ENCODE measurements around the gene CIBAR2.

GRCh38 chr16:85153046-85153445 lies 40.8 kb upstream of the CIBAR2 start:
- no peak for TF ChIP-seq REST (IDR thresholded peaks at IDR 0.05; ENCODE audit: low read depth, low read length)
- TF ChIP-seq CTCF (IDR thresholded peaks at IDR 0.05 in 2 of 3, conservative IDR thresholded peaks at IDR 0.05 in 1 of 3; ENCODE audit: control insufficient read depth in 2 of 3, extremely low read depth in 1 of 3, insufficient read depth in 1 of 3, low read depth in 3 of 3, low read length in 3 of 3), result no peak
- TF ChIP-seq, protein P1, sequence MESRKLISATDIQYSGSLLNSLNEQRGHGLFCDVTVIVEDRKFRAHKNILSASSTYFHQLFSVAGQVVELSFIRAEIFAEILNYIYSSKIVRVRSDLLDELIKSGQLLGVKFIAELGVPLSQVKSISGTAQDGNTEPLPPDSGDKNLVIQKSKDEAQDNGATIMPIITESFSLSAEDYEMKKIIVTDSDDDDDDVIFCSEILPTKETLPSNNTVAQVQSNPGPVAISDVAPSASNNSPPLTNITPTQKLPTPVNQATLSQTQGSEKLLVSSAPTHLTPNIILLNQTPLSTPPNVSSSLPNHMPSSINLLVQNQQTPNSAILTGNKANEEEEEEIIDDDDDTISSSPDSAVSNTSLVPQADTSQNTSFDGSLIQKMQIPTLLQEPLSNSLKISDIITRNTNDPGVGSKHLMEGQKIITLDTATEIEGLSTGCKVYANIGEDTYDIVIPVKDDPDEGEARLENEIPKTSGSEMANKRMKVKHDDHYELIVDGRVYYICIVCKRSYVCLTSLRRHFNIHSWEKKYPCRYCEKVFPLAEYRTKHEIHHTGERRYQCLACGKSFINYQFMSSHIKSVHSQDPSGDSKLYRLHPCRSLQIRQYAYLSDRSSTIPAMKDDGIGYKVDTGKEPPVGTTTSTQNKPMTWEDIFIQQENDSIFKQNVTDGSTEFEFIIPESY (IDR thresholded peaks at IDR 0.05), result no peak
- TF ChIP-seq, protein P2, sequence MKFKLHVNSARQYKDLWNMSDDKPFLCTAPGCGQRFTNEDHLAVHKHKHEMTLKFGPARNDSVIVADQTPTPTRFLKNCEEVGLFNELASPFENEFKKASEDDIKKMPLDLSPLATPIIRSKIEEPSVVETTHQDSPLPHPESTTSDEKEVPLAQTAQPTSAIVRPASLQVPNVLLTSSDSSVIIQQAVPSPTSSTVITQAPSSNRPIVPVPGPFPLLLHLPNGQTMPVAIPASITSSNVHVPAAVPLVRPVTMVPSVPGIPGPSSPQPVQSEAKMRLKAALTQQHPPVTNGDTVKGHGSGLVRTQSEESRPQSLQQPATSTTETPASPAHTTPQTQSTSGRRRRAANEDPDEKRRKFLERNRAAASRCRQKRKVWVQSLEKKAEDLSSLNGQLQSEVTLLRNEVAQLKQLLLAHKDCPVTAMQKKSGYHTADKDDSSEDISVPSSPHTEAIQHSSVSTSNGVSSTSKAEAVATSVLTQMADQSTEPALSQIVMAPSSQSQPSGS (IDR thresholded peaks at IDR 0.05; ENCODE audit: low read length), result no peak
- TF ChIP-seq EP300 (IDR thresholded peaks at IDR 0.05; ENCODE audit: borderline replicate concordance in 1 of 2, control insufficient read depth in 1 of 2, low read depth in 2 of 2, low read length in 2 of 2), result no peak
- no peak for TF ChIP-seq SP1 (IDR thresholded peaks at IDR 0.05; ENCODE audit: low read depth, low read length)
- TF ChIP-seq RFX5 (IDR thresholded peaks at IDR 0.05; ENCODE audit: low read depth, low read length), result no peak
- no peak for TF ChIP-seq NRF1 (conservative IDR thresholded peaks at IDR 0.05; ENCODE audit: low read depth, low read length)
- no peak for TF ChIP-seq ZNF274 (IDR thresholded peaks at IDR 0.05; ENCODE audit: insufficient read depth, insufficient read length)
- TF ChIP-seq MEF2B (IDR thresholded peaks at IDR 0.05; ENCODE audit: partially characterized antibody, poor library complexity, severe bottlenecking), result no peak
- TF ChIP-seq SREBF2 (IDR thresholded peaks at IDR 0.05; ENCODE audit: low read length), result no peak
- no peak for TF ChIP-seq ZNF384 (IDR thresholded peaks at IDR 0.05; ENCODE audit: borderline replicate concordance, low read depth, low read length)
